Measurements from ENCODE around the gene SNTN. TPM values are rescaled to one million over a fixed set of nuclear protein-coding genes. Genes with fewer than 3 reads are reported as not detected.

The SNTN gene
- total and polyA plus RNA-seq, 9 of the 15 experiments (the other 6 are each of a cell fraction or from before 2014, with no cell fraction given) = not detected

DNA sequence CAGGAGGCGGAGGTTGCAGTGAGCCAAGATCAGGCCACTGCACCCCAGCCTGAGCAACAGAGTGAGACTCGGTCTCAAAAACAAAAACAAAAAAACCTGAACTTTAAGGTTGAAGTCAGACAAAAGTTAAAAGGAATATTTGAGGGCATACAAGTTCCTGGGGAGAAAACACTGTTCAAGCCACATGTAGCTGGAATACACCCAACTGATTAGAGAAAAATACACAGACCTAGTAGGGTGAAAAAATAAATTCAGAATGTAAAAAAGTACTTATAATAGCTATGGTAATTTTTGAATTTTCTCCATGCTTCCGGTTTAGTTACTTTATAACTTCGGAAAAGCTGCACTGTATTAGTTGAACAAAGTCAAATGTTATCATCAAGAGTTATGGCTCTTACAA, 42.6 kb upstream of the SNTN start:
- Histone ChIP-seq H2AFZ (ENCODE audit: low read depth, low read length) (no peak overlapping the region), H3K36me3 (ENCODE audit: control insufficient read depth, insufficient read depth, low read length) (no peaks in the 10 kb centered on the region), H3K9me3 (replicated peaks; ENCODE audit: control insufficient read depth, insufficient read depth, low read depth, low read length) (no peaks in the 10 kb centered on the region), H3K4me1 (replicated peaks in 1 of 2; ENCODE audit: control insufficient read depth in 2 of 2, insufficient read depth in 2 of 2, low read length in 2 of 2) (no peaks in the 10 kb centered on the region), H3K9ac (ENCODE audit: insufficient read depth in 1 of 2, low read depth in 2 of 2, low read length in 2 of 2) (no peak overlapping the region), H3K79me2 (ENCODE audit: control insufficient read depth, insufficient read depth, low read length) (no peaks in the 10 kb centered on the region), H3K27me3 (ENCODE audit: control insufficient read depth in 2 of 2, insufficient read depth in 2 of 2, low read length in 2 of 2) (no peaks in the 10 kb centered on the region), H3K4me2 (ENCODE audit: insufficient read depth, low read length) (no peak overlapping the region), H3K9me1 (ENCODE audit: control insufficient read depth, insufficient read depth, low read length) (no peaks in the 10 kb centered on the region), H3K4me3 (no peak overlapping the region), H3K27ac (ENCODE audit: extremely low read depth, low read depth, low read length) (no peak overlapping the region), H4K20me1 (replicated peaks; ENCODE audit: control insufficient read depth, insufficient read depth, low read length) (no peaks in the 10 kb centered on the region)
- no peak for TF ChIP-seq FOXK2 (conservative IDR thresholded peaks at IDR 0.05 in 1 of 2, IDR thresholded peaks at IDR 0.05 in 1 of 2; ENCODE audit: low read depth in 2 of 2)
- TF ChIP-seq MCM3 (IDR thresholded peaks at IDR 0.05) = no peak
- no peak for TF ChIP-seq ZNF583 (CRISPR knock-in tag; IDR thresholded peaks at IDR 0.05)
- no peak for TF ChIP-seq ZNF217 (CRISPR knock-in tag; IDR thresholded peaks at IDR 0.05)
- DNase-seq (ENCODE audit: extremely low read depth in 1 of 4, low spot score in 3 of 4) = no peak
- 0% methylated on average over 4 of the region's 4 CpGs for WGBS (ENCODE audit: insufficient coverage, low coverage, missing lambda C conversion rate)
- no peak for ATAC-seq
- POLR2A ChIA-PET = no interaction called here
- intact Hi-C loops (cut with micrococcal nuclease) = no loop called here
- CTCF ChIA-PET (ENCODE audit: low intra/inter-chr PET ratio) = no interaction called here
- FAIRE-seq = no peak
- in situ Hi-C loops (cut with MboI) = no loop called here
- BruUV-seq (replicated peaks) = no TSS peak

DNA sequence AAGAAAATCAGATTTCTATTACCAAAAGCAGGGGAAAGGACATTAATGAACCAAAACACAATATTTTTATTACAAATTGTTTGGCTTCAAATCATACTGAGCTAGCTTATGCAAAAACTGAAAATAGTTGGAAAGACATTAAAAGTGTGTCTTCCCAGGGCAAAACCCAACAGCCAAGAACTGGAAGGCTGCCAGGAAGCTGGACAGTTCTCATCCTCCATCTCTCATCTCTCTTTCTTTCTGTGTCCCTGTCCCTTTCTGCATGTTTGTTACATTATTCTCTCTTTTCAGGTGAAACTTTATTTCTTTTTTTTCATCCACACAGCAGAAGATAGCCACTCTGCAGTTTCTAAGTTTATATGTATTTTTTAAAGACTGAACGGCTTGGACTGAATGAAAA, 41.1 kb upstream of the SNTN start:
- in situ Hi-C loops (cut with MboI) = no loop called here
- no peak overlapping the region for H3K4me2 ChIP-seq (ENCODE audit: insufficient read depth, low read length)
- DNase-seq (ENCODE audit: extremely low read depth in 1 of 4, low spot score in 3 of 4) = no peak
- ChIA-PET CTCF (ENCODE audit: low intra/inter-chr PET ratio) (no interaction called here), POLR2A (no interaction called here)
- no peaks in the 10 kb centered on the region for H3K27me3 ChIP-seq (ENCODE audit: control insufficient read depth in 2 of 2, insufficient read depth in 2 of 2, low read length in 2 of 2)
- H3K4me3 ChIP-seq = no peak overlapping the region
- no peak for ATAC-seq
- no peak overlapping the region for H2AFZ ChIP-seq (ENCODE audit: low read depth, low read length)
- no peak for TF ChIP-seq SREBF2 (CRISPR knock-in tag; IDR thresholded peaks at IDR 0.05)
- H3K36me3 ChIP-seq (ENCODE audit: control insufficient read depth, insufficient read depth, low read length) = no peaks in the 10 kb centered on the region
- H3K27ac ChIP-seq (ENCODE audit: extremely low read depth, low read depth, low read length) = no peak overlapping the region
- BruUV-seq (replicated peaks) = no TSS peak
- no peaks in the 10 kb centered on the region for H3K9me1 ChIP-seq (ENCODE audit: control insufficient read depth, insufficient read depth, low read length)
- no peaks in the 10 kb centered on the region for H3K4me1 ChIP-seq (replicated peaks in 1 of 2; ENCODE audit: control insufficient read depth in 2 of 2, insufficient read depth in 2 of 2, low read length in 2 of 2)
- no peaks in the 10 kb centered on the region for H4K20me1 ChIP-seq (replicated peaks; ENCODE audit: control insufficient read depth, insufficient read depth, low read length)
- no CpG with 5 or more reads among the region's 1 CpG for WGBS (ENCODE audit: insufficient coverage, low coverage, missing lambda C conversion rate)
- no peak for FAIRE-seq
- H3K79me2 ChIP-seq (ENCODE audit: control insufficient read depth, insufficient read depth, low read length) = no peaks in the 10 kb centered on the region
- no peak overlapping the region for H3K9ac ChIP-seq (ENCODE audit: insufficient read depth in 1 of 2, low read depth in 2 of 2, low read length in 2 of 2)
- intact Hi-C loops (cut with micrococcal nuclease) = no loop called here
- no peaks in the 10 kb centered on the region for H3K9me3 ChIP-seq (replicated peaks; ENCODE audit: control insufficient read depth, insufficient read depth, low read depth, low read length)

Measured in K562 (cell line).